Measurements from ENCODE around the gene PITPNM1.
A peak's percentile ranks its signal among the peaks of the same experiment; 100 is the strongest.
"Not testable (repeated sequence)": the region's sequence is repeated elsewhere in the genome, so short reads cannot be mapped to it uniquely, and the experiment has no call there.

PITPNM1 gene

GRCh38 chr11:67522844-67523555 lies 17.8 kb upstream of the PITPNM1 start, which contains the start of gene CABP2:
CABP2 (minus strand) TSS chr11:67523446; CDS start chr11:67523326, 120 bp downstream.
- no peak for DNase-seq

- no peak for DNase-seq
These were observed 17.2 kb upstream of the PITPNM1 start for GRCh38 chr11:67522338-67522737.

- DNase-seq, result no peak
These were observed 16.8 kb upstream of the PITPNM1 start for GRCh38 chr11:67521924-67522323.

- no peak for DNase-seq
These were observed 16.0 kb upstream of the PITPNM1 start for GRCh38 chr11:67520856-67521824.

- DNase-seq, result no peak
These were observed 14.6 kb upstream of the PITPNM1 start for GRCh38 chr11:67519726-67520125.

- no peak for DNase-seq
These were observed 12.8 kb upstream of the PITPNM1 start for GRCh38 chr11:67517784-67518552.

GRCh38 chr11:67516806-67517205 lies 11.6 kb upstream of the PITPNM1 start:
- DNase-seq, result no peak

GRCh38 chr11:67514116-67514515 lies 9.0 kb upstream of the PITPNM1 start:
- DNase-seq, result no peak

GRCh38 chr11:67511558-67511957 lies 6.4 kb upstream of the PITPNM1 start:
- DNase-seq, result not testable (repeated sequence)

GRCh38 chr11:67510023-67510345 lies 4.8 kb upstream of the PITPNM1 start:
- DNase-seq, result no peak

- peak; percentile 100 for DNase-seq
These were observed 3.4 kb upstream of the PITPNM1 start for GRCh38 chr11:67508486-67509121.

GRCh38 chr11:67507864-67508485 lies 2.8 kb upstream of the PITPNM1 start, which contains the start of gene CDK2AP2:
CDK2AP2 (minus strand) TSS chr11:67508162; CDS start chr11:67508082, 80 bp downstream.
- DNase-seq, result peak; percentile 94

- DNase-seq, result no peak
These were observed 2.2 kb upstream of the PITPNM1 start for GRCh38 chr11:67507242-67507863.

- DNase-seq, result no peak
These were observed 1.4 kb upstream of the PITPNM1 start for GRCh38 chr11:67506426-67507051.

GRCh38 chr11:67505605-67506396 lies 638 bp upstream of the PITPNM1 start:
- peak; percentile 90 for DNase-seq

- peak; percentile 49 for DNase-seq
These were observed 886 bp downstream of the PITPNM1 start for GRCh38 chr11:67504005-67504949.

- no peak for DNase-seq
These were observed 1.8 kb downstream of the PITPNM1 start for GRCh38 chr11:67503119-67504004.
